ENCODE data around the gene TLE6.

Gene TLE6

GRCh38 chr19:3019211-3019854 lies 42.0 kb downstream of the TLE6 start:
- in situ Hi-C loops (cut with HindIII; ENCODE audit: low pct_ligation_motif_present, low pct_unique_long_range_greater_than_20kb, low sequenced_read_pairs), result no loop called here

GRCh38 chr19:3020321-3020960 lies 43.1 kb downstream of the TLE6 start:
- in situ Hi-C loops (cut with HindIII; ENCODE audit: low pct_ligation_motif_present, low pct_unique_long_range_greater_than_20kb, low sequenced_read_pairs), result no loop called here
- DNase-seq, result no peak

More at GRCh38 chr19:3019211-3019854, 42.0 kb downstream of the TLE6 start:
- no peak for DNase-seq

- no peak for DNase-seq
- in situ Hi-C loops (cut with HindIII; ENCODE audit: low pct_ligation_motif_present, low pct_unique_long_range_greater_than_20kb, low sequenced_read_pairs), result no loop called here
Measured at GRCh38 chr19:3024509-3024869, 47.1 kb downstream of the TLE6 start.

GRCh38 chr19:3024870-3025548 lies 47.6 kb downstream of the TLE6 start:
- DNase-seq, result no peak
- in situ Hi-C loops (cut with HindIII; ENCODE audit: low pct_ligation_motif_present, low pct_unique_long_range_greater_than_20kb, low sequenced_read_pairs), result no loop called here

GRCh38 chr19:3025549-3025886 lies 48.2 kb downstream of the TLE6 start:
- no peak for DNase-seq
- in situ Hi-C loops (cut with HindIII; ENCODE audit: low pct_ligation_motif_present, low pct_unique_long_range_greater_than_20kb, low sequenced_read_pairs), result no loop called here

- in situ Hi-C loops (cut with HindIII; ENCODE audit: low pct_ligation_motif_present, low pct_unique_long_range_greater_than_20kb, low sequenced_read_pairs), result no loop called here
- no peak for DNase-seq
Measured at GRCh38 chr19:3026768-3027167, 49.4 kb downstream of the TLE6 start.

- DNase-seq, result no peak
- in situ Hi-C loops (cut with HindIII; ENCODE audit: low pct_ligation_motif_present, low pct_unique_long_range_greater_than_20kb, low sequenced_read_pairs), result no loop called here
Measured at GRCh38 chr19:3027292-3027691, 49.9 kb downstream of the TLE6 start.

GRCh38 chr19:3027981-3028304 lies 50.6 kb downstream of the TLE6 start:
- DNase-seq, result no peak
- in situ Hi-C loops (cut with HindIII; ENCODE audit: low pct_ligation_motif_present, low pct_unique_long_range_greater_than_20kb, low sequenced_read_pairs), result no loop called here

- in situ Hi-C loops (cut with HindIII; ENCODE audit: low pct_ligation_motif_present, low pct_unique_long_range_greater_than_20kb, low sequenced_read_pairs), result no loop called here
- DNase-seq, result no peak
Measured at GRCh38 chr19:3028305-3029064, 51.1 kb downstream of the TLE6 start.

GRCh38 chr19:3029065-3029923 lies 51.9 kb downstream of the TLE6 start, which contains the start of gene TLE2:
TSS of gene TLE2 (minus strand) at chr19:3029280. CDS start at chr19:3028904, 376 bp downstream.
- in situ Hi-C loops (cut with HindIII; ENCODE audit: low pct_ligation_motif_present, low pct_unique_long_range_greater_than_20kb, low sequenced_read_pairs), result no loop called here
- no peak for DNase-seq

GRCh38 chr19:3031607-3031867 lies 54.2 kb downstream of the TLE6 start:
- DNase-seq, result no peak
- in situ Hi-C loops (cut with HindIII; ENCODE audit: low pct_ligation_motif_present, low pct_unique_long_range_greater_than_20kb, low sequenced_read_pairs), result no loop called here

GRCh38 chr19:3033595-3034405 lies 56.4 kb downstream of the TLE6 start:
- in situ Hi-C loops (cut with HindIII; ENCODE audit: low pct_ligation_motif_present, low pct_unique_long_range_greater_than_20kb, low sequenced_read_pairs), result no loop called here
- no peak for DNase-seq

GRCh38 chr19:3034406-3034655 lies 57.0 kb downstream of the TLE6 start:
- DNase-seq, result no peak
- in situ Hi-C loops (cut with HindIII; ENCODE audit: low pct_ligation_motif_present, low pct_unique_long_range_greater_than_20kb, low sequenced_read_pairs), result no loop called here

GRCh38 chr19:3034656-3035541 lies 57.5 kb downstream of the TLE6 start:
- DNase-seq, result peak; percentile 29
- in situ Hi-C loops (cut with HindIII; ENCODE audit: low pct_ligation_motif_present, low pct_unique_long_range_greater_than_20kb, low sequenced_read_pairs), result no loop called here

GRCh38 chr19:3035542-3036118 lies 58.3 kb downstream of the TLE6 start:
- peak; percentile 98 for DNase-seq
- in situ Hi-C loops (cut with HindIII; ENCODE audit: low pct_ligation_motif_present, low pct_unique_long_range_greater_than_20kb, low sequenced_read_pairs), result no loop called here

- in situ Hi-C loops (cut with HindIII; ENCODE audit: low pct_ligation_motif_present, low pct_unique_long_range_greater_than_20kb, low sequenced_read_pairs), result no loop called here
- peak; percentile 88 for DNase-seq
Measured at GRCh38 chr19:3036119-3036976, 59.0 kb downstream of the TLE6 start.
